ENCODE data around the gene AK5.

AK5 gene

GRCh38 chr1:77543822-77544448 is 262.1 kb downstream of the AK5 start:
- H3K9ac ChIP-seq, result no peak overlapping the region
- no peaks in the 10 kb centered on the region for H3K27me3 ChIP-seq (ENCODE audit: control insufficient read depth, insufficient read depth, low read length)
- H3K4me1 ChIP-seq, result no peaks in the 10 kb centered on the region
- no peak overlapping the region for H3K27ac ChIP-seq
- no peak overlapping the region for H3K4me3 ChIP-seq (ENCODE audit: low read depth, low read length)
- no peak overlapping the region for H2AFZ ChIP-seq
- no peak overlapping the region for H3K4me2 ChIP-seq (ENCODE audit: low read length)
- no peak for TF ChIP-seq CTCF (IDR thresholded peaks at IDR 0.05)
- no peaks in the 10 kb centered on the region for H3K36me3 ChIP-seq (ENCODE audit: control insufficient read depth, insufficient read depth, low read length)
- H3K9me3 ChIP-seq (ENCODE audit: control insufficient read depth, low read length), result no peaks in the 10 kb centered on the region
- H3K79me2 ChIP-seq, result no peaks in the 10 kb centered on the region

GRCh38 chr1:77544845-77545244 is 263.0 kb downstream of the AK5 start:
- no peak overlapping the region for H2AFZ ChIP-seq
- H3K79me2 ChIP-seq, result no peaks in the 10 kb centered on the region
- H3K9me3 ChIP-seq (ENCODE audit: control insufficient read depth, low read length), result no peaks in the 10 kb centered on the region
- no peak overlapping the region for H3K4me3 ChIP-seq (ENCODE audit: low read depth, low read length)
- H3K4me2 ChIP-seq (ENCODE audit: low read length), result no peak overlapping the region
- H3K4me1 ChIP-seq, result no peaks in the 10 kb centered on the region
- no peaks in the 10 kb centered on the region for H3K27me3 ChIP-seq (ENCODE audit: control insufficient read depth, insufficient read depth, low read length)
- H3K36me3 ChIP-seq (ENCODE audit: control insufficient read depth, insufficient read depth, low read length), result no peaks in the 10 kb centered on the region
- no peak for TF ChIP-seq CTCF (IDR thresholded peaks at IDR 0.05)
- H3K9ac ChIP-seq, result no peak overlapping the region
- H3K27ac ChIP-seq, result no peak overlapping the region

- no peak overlapping the region for H3K9ac ChIP-seq
- no peaks in the 10 kb centered on the region for H3K79me2 ChIP-seq
- H3K4me3 ChIP-seq (ENCODE audit: low read depth, low read length), result no peak overlapping the region
- H3K9me3 ChIP-seq (ENCODE audit: control insufficient read depth, low read length), result no peaks in the 10 kb centered on the region
- H3K4me2 ChIP-seq (ENCODE audit: low read length), result no peak overlapping the region
- no peak for TF ChIP-seq CTCF (IDR thresholded peaks at IDR 0.05)
- no peaks in the 10 kb centered on the region for H3K4me1 ChIP-seq
- H2AFZ ChIP-seq, result no peak overlapping the region
- no peaks in the 10 kb centered on the region for H3K36me3 ChIP-seq (ENCODE audit: control insufficient read depth, insufficient read depth, low read length)
- no peak overlapping the region for H3K27ac ChIP-seq
- no peaks in the 10 kb centered on the region for H3K27me3 ChIP-seq (ENCODE audit: control insufficient read depth, insufficient read depth, low read length)
Measured at GRCh38 chr1:77545970-77546369, 264.2 kb downstream of the AK5 start.

GRCh38 chr1:77546890-77547289 is 265.1 kb downstream of the AK5 start:
- H3K9ac ChIP-seq, result no peak overlapping the region
- TF ChIP-seq CTCF (IDR thresholded peaks at IDR 0.05), result no peak

GRCh38 chr1:77548285-77548684 is 266.5 kb downstream of the AK5 start:
- Histone ChIP-seq H3K4me1 (no peaks in the 10 kb centered on the region), H3K4me2 (ENCODE audit: low read length) (no peak overlapping the region), H3K4me3 (ENCODE audit: low read depth, low read length) (no peak overlapping the region), H3K36me3 (ENCODE audit: control insufficient read depth, insufficient read depth, low read length) (no peaks in the 10 kb centered on the region), H3K79me2 (no peaks in the 10 kb centered on the region), H3K27ac (no peak overlapping the region), H3K9me3 (ENCODE audit: control insufficient read depth, low read length) (no peaks in the 10 kb centered on the region), H3K27me3 (ENCODE audit: control insufficient read depth, insufficient read depth, low read length) (no peaks in the 10 kb centered on the region), H2AFZ (no peak overlapping the region), H3K9ac (no peak overlapping the region)
- TF ChIP-seq CTCF (IDR thresholded peaks at IDR 0.05), result no peak

More at GRCh38 chr1:77546890-77547289, 265.1 kb downstream of the AK5 start:
- no peaks in the 10 kb centered on the region for H3K79me2 ChIP-seq
- no peaks in the 10 kb centered on the region for H3K27me3 ChIP-seq (ENCODE audit: control insufficient read depth, insufficient read depth, low read length)
- H3K4me3 ChIP-seq (ENCODE audit: low read depth, low read length), result no peak overlapping the region
- no peaks in the 10 kb centered on the region for H3K36me3 ChIP-seq (ENCODE audit: control insufficient read depth, insufficient read depth, low read length)
- H3K4me2 ChIP-seq (ENCODE audit: low read length), result no peak overlapping the region
- no peak overlapping the region for H2AFZ ChIP-seq
- H3K27ac ChIP-seq, result no peak overlapping the region
- no peaks in the 10 kb centered on the region for H3K4me1 ChIP-seq
- H3K9me3 ChIP-seq (ENCODE audit: control insufficient read depth, low read length), result no peaks in the 10 kb centered on the region
